Muscle of arm (tissue), 12 donors: ENCODE measurements around the gene MYO3A. TPM values are rescaled to one million over a fixed set of nuclear protein-coding genes. Genes with fewer than 3 reads are reported as not detected.
A peak's percentile ranks its signal among the peaks of the same experiment; 100 is the strongest.
"Not testable (repeated sequence)": the region's sequence is repeated elsewhere in the genome, so short reads cannot be mapped to it uniquely, and the experiment has no call there.

Experiments
- DNase-seq: peaks from one replicate; pipeline ENCODE4 v3.0.0-alpha.2; 2013
- polyA plus RNA-seq, 12 donors: library from polyadenylated mRNA; unstranded; fragments of 120-200 nt; gene quantifications; one replicate each; pipeline ENCODE4 v1.2.1, GENCODE V29; 2013; ENCODE audit not compliant: insufficient read length in 12 of 12

The MYO3A gene
- polyA plus RNA-seq, 12 donors: 0.38 to 2.7 (median 0.97) TPM; not detected in 2

DNA sequence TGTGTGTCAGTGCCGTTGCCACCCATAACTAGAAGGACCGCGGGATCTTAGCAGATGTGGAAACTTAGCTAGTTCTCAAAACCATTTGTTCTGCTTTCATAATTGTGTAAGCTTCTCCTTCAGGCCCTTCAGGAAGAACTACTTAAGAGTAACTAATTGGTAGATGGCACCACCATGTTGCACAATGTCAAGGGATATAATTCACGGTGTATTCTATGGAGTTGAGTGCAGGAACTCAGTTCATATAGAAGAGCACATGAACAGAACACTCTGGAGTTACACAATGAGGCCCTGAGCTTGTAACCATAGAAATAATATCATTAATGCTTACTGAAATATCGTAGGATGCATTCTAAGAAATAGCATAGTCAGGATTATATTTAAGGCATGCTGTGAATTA, 156.0 kb downstream of the MYO3A start:
- no peak for DNase-seq

DNA sequence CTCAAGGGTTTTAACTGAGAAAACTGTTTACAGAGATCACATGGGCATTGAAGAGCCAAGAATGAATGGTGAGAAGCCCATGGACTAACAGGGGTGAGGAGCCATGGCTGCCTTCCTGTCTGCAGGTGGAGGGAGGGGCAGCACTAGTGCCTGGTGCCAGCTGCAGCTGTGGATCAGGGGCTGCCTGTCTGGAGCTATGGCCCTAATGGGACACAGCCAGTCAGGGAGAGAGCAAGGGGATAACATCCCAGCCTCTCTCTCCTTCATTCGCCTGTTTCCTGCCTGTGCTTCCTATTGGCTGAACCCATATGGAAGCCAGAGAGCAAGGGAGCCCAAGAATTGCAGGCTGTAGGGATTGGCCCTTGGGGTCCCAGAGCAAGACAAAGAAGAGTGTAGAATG, 156.7 kb downstream of the MYO3A start:
- no peak for DNase-seq

DNA sequence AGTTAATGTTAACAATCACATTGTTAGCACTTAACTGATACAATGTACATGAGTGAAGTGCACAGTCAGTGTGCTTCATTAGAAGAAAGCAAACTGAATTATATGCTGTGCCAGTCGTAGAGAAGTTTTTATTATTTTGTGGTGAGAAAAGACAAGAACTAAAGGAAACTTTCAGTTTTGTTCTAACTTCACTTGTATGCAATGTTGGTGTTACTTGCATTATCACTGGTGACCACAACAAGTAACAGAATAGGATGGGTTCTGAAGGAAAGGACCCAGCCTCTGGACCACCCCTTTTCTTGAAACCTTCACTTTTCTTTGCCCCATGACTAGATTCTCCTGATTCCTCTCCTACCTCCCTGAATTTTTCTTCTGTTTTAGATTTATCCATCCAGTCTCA, 159.2 kb downstream of the MYO3A start:
- DNase-seq: no peak

DNA sequence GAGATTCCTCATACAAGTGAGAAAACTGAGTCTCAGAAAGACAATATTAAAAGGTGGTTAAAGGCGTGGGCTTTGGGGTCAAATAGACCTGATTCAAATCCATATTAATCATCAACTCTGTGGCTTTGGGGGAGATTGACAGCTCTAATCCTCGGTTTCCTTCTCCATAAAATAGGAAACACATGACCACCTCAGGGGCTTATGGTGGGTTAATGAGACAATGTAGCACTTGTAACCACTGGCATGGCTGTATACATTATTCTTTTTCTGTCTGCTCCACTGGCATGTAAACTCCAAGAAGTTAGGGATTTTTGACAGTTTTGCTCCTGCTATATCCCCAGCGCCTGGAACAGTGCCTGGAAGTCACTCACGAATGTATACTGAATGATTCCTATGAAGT, 161.8 kb downstream of the MYO3A start:
- no peak for DNase-seq

DNA sequence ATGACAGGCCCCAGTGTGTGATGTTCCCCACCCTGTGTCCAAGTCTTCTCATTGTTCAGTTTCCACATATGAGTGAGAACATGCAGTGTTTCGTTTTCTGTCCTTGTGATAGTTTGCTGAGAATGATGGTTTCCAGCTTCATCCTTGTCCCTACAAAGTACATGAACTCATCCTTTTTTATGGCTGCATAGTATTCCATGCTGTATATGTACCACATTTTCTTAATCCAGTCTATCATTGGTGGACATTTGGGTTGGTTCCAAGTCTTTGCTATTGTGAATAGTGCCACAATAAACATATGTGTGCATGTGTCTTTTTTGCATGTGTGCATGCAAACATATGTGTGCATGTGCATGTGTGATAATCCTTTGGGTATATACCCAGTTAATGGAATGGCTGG, 163.5 kb downstream of the MYO3A start:
- not testable (repeated sequence) for DNase-seq

DNA sequence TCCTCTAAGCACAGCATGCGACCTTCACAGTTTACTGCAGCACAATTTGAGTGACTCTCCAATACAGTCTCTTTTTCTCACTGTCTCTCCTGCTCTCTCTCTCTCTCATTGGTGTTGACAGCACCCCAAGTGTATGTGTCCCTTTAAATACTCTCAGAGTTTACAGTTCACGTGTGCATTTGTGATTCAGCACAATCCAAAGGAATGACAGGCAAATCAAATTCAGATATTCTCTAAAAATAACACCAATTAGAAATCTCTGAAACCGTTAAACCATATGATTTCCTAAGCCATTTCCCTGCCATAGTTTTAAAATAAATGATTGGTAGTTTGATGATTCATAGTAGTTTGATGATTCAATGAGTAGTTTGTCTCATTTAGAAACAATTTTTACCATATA, 178.5 kb downstream of the MYO3A start:
- DNase-seq: no peak

DNA sequence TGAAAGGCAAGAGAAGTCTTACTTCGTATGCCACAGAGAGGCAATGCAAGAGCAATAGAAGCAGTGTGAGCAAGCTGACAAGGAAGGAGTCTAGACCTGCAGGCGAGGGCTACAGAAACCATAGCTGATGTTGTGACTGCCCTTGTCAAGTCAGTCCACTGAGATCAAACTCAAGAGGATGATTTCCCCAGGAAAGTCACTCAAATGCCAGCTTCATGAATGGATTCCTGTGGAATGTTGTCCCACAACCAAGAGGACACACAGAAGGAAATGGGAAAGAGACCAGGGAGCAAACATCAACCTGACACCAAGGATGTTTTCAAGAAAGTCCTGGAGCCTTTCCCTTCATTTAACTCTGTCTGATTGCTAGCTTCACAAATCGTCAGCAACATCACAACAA, 204.6 kb downstream of the MYO3A start:
- DNase-seq: no peak

DNA sequence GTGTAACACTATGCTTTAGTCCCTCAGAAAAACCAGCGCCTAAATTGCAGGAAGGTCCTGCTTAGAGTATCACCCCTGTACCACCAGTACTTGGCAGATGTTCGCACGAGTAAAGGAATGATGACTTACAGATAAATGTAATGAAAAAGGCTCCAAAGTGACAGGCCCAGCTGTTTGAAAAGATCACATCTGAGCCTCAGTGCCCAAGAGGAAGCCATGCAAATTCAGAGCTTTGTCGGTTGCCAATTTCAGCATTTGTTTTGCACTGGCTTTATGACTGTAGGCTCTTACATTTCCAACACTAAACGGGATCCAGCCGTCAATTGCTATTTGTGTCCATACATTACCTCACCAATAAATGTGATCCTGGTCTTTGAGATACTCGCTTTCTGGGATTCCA, 222.0 kb downstream of the MYO3A start:
- peak; percentile 4 for DNase-seq

DNA sequence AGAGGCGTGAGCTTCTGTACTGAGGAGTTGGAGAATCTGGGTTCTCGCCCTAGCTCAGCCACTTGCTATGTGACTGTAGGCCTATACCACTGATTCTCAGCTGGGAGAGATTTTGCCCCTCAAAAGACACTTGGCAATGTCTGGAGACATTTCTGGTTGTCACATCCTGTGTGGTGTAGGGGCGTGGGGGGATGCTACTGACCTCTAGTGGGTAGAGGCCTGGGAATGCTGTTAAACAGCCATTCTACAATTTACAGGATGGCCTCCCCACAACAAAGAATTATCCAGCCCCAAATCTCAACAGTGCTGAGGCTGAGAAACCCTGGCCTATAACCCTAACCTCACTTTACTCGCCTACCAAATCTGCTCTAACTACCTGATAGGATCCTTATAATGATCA, 223.7 kb downstream of the MYO3A start:
- DNase-seq: no peak

DNA sequence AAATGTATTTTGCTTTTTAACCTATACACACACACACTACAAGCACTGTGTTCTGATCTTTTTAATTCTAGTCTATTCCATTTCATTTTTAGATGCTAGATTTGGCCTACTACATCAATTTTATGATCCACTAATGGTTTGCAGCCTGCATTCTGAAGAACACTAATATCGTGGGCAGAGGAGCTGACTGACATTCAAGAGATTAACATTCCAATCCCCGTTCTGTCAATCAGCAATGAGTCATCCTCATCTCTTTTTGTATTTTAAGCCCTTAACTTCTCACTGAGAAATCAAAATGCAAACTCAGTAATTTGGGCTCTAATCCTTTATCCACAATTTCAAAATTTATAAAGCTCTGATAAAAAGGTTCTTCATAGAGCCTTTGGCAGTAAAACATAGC, 235.4 kb downstream of the MYO3A start:
- no peak for DNase-seq

DNA sequence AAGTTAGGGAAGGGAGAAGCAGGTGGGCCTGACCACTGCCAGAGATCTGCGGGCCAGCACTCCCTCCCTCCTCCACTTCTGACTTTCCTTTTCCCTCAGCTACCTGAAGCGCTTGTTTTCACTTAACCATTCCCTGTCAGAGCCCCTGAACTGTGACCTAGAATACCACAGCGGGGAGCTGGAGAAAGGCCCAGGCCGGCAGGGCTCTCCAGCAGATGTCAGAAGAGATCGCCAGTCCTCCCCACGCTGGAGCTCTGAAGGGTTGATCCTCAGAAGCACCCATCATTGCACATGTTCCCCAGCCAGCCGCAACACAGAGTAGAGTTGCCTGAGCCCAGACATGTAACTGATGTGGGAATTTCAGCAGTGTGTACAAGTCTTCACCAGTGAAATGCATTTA, 238.1 kb downstream of the MYO3A start:
- no peak for DNase-seq

DNA sequence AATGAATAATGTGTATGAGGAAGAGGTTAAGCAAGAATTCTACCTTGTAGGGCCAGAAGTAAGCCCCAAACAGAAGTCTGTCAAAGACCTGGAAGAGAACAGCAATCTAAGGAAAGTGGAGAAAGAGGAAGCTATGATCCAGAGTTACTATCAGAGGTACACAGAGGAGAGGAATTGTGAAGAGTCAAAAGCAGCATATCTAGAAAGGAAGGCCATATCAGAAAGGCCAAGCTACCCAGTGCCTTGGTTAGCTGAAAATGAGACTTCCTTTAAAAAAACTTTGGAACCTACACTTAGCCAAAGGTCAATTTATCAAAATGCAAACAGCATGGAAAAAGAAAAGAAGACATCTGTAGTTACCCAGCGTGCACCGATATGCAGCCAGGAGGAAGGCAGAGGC, 239.8 kb downstream of the MYO3A start:
- DNase-seq: no peak

DNA sequence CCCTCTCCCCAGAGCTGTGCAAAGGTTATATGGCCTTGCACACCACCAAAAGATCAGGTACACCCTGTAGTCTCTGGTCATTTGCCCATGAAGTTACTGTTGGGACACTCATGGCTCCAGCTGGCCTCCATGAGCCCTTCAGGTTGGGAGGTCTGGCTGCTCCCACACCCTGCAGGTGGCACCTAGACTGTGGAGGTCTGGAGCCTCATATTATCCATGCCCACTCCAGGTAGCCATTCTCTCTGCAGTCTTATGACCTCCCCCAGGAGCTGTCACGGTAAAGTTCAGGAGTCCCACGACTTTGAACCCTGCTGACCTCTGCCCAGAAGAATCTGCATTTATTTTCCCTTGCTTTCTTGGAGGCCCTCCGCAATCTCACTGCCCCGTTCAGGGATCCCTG, 243.3 kb downstream of the MYO3A start:
- no peak for DNase-seq

DNA sequence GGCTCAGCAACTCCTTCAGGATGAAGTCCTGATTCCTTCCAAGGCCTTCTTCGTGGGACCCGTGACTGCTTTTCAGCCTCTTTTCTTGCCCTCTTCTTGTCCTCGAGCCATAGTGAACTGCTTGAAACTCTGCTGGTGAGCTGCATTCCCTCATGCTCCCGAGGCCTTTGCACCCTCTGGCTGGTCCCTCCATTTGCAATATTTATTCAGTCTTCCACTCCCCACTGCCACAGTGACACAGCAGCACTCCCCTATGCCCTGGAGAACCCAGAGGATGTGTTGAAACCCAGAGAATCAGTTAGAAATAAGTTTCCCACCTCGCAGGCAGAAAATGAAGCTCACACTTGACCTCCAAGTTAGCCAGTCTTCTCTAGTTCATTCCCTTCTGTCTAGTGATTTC, 260.2 kb downstream of the MYO3A start:
- no peak for DNase-seq

DNA sequence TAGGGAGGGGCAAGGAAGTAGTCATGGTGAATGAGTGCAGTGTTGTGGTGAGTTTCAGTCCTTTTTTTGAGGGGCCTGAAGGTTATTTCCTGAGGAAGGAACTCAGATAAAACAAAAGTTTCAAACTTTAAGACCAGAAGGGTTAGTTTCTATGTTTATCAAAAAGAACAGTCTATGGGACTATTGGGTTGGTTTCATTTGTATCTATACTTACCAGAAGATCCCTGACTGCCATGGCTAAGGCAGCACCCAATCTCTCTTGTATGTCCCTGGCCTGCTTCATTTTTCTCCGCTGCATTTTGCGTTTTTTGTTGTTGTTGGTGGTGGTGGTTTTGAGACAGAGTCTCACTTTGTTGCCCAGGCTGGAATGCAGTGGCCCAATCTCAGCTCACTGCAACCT, 263.2 kb downstream of the MYO3A start:
- DNase-seq: no peak

DNA sequence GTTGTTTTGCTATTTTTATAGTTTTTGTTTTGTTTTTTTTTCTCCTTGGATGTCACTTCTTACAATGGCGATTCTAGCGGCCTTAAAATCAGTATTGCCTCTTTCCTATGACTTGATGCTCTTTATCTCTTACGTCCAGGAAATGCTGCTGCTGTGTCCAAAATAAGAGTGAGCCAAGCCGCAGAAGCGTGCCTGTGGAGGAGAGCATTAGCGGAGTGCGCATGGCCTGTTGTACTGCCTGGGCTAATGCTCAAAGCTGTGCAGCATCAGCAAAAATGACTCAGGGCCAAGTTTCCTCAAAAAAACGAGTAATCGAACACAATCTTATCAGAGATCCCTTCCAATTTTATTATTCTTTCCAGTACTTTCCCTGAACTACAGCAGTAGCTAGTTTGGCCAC, 264.1 kb downstream of the MYO3A start:
- DNase-seq: no peak

DNA sequence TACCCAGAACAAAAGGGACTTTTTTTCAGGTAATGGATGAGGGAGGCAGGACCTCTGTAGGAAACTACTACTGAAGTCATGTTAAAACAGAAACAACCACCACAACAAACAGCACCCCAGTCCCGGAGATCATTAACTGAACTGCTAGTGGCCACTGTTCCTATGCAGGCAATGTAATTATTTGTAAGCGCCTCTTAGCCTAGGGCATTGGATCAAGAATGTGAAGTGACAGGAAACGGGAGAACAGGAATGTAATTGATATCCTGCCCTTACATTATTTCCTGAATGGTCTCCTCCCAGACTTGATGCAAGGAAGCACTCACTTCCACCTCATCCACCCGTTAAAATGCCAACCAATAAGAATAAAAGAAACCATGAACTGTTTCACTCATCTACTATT, 265.8 kb downstream of the MYO3A start:
- DNase-seq: no peak

DNA sequence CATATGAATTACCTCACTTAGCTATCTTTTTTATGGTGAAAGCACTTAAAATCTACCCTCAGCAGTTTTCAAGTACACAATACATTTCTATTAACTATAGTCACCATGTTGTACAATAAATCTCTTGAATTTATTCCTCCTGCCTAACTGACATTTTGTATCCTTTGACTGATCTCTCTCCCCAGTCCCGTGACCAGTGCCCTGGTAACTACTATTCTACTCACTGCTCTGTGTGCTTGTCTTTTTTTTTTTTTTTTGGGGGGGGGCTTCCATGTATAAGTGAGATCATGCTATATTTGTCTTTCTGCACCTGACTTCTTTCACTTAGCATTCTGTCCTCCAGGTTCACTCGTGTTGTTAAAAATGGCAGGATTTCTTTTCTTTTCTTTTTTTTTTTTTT, 271.2 kb downstream of the MYO3A start:
- no peak for DNase-seq

DNA sequence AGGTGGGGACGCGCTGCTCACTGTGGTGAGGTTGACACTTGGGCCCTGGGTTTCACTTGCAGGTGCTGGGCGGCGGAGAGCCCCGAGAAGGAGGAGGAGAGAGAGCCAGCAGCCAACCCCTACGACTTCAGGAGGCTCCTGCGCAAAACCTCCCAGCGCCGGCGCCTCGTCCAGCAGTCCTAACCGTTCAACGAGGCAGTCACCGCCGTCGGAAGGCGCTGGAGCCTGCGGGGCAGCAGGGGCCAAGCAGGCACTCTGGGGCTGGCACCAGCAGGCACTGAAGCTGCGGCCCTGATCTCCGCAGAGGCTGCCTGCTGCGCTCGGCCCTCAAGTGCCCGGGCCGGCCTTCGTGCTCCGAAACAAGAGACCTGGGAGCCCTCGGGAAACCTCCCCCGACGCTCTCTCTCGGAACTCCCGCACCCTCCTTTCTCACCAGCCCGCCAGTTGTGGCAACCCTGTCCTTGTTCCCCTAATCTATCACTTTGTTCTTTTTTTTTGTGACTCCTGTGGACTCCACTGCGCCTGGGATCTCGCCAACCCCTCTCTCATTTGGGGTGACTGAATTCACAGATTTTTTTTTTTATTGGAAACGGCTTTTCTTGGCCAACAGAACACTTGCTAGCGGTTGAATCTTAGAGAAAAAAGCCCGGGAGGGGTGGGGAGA, 277.9 kb downstream of the MYO3A start:
- no peak for DNase-seq

DNA sequence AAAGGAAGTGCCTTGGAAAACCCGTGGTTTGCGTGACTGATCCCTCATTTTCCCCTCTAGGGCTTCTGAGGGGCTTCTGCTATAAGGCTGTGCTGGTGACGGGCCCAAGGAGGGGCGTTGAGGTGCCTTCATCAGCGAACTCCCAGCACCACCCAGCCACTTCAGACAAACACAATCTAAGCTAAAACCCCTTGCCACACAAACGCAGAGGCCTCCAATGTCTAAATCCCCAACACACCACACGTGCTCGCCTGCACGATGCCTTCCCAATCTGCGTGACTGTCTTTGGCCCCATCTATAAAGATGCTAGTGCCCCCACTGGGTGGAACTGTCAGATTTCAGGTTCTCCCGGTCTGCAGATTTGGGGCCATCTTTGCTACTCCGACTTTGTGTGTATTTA, 278.5 kb downstream of the MYO3A start:
- no peak for DNase-seq

DNA sequence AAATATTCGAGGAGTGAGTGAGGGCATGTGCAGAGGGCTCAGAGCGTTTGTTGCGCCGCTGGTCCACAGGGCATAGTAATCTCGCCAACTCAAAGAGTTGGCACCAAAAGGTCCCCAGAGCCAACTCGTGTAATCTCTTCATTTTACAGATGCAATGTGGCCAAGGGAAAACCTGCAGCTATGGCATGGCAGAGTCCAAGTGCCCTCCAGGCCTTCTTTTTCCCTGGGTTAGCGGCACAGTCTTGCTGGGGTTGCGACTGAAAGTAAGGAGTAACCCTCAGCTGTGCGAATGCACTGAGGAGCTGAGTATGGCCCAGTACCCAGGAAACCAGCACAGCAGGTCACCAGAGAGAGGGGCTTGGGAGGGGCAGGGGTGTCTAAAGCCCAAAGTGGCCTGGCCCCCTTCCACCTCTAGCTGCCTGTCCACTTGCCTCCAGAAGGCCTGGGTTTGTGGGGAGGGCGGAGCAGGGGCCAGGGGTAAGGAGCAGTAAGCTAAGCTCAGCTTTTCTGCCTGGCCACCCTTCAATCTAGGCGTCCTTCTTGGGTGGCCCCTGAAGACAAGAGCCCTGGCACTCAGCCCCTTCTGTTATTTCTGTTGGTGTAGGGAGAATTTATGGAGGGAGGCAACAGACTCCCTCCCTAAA, 279.2 kb downstream of the MYO3A start:
- no peak for DNase-seq

DNA sequence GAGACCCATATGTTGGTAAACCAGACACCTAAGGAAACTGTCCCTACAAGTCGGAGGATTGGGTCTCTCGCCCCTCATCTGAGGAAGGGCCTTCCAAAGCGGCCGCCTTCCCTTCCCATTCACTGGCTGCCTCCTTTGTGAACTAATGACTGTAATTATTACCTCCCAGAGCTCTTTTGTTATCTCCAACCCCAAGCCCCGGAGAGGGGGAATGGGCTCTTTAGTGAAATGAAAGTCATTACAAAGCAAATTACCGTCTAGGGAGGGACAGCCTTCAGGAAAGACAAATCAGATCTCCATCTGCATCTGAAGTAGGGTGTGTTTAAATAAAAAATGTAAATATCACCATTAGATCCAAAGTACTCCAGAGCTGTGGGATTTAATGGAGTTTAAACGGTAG, 280.0 kb downstream of the MYO3A start:
- DNase-seq: no peak

DNA sequence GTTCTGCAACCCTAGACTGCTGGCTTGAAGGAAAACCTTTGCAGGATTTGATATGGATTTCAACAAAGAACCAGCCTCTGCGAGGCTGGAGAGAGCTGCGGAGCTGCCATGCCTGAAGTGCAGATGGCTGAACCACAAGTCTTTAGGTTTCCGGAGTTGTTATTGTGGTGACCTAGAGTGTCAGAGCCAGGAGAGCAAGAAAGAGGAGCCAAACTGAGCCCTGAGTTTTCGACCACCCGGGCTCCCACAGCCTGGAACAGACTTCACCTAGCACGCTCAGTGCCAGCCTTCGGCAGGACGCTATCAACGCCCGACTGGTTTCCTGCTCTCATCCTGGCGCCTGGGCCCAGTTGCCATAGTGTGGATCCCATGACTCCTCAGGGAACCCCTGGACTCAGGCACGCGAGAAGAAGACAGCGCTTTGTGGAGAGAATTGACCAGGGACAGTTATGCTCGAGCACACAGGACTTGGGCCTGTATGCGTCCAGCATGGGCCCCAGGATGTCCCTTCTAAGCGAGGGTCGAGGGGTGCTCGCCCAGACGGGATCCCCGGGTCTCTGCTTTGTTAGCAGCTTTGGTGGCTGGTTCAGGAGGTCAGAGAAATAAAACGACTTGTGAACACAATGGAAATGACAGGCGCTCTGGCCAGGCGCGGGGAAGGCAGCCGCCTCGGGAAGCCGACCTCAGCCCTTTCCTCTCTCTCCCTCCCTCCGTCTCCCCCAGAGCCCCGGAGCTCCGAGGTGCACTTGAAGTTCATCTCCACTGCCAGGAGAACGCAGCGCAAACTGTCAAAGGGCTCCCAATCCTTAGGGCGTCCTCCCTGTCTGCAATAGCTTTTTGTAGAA, 280.7 kb downstream of the MYO3A start:
- no peak for DNase-seq
